Measurements from ENCODE around the gene GPHN. TPM values are rescaled to one million over a fixed set of nuclear protein-coding genes. Genes with fewer than 3 reads are reported as not detected.

GPHN gene
- total RNA-seq, 2 donors from 2014 or later = 24.1 to 25.7 TPM

- Histone ChIP-seq H3K4me3 (no peak overlapping the region), H3K36me3 (replicated peaks in 1 of 2; ENCODE audit: insufficient read depth in 1 of 2, low read depth in 2 of 2) (no peaks in the 10 kb centered on the region), H3K27ac (no peak overlapping the region), H3K27me3 (no peaks in the 10 kb centered on the region), H3K9me3 (no peaks in the 10 kb centered on the region), H3K4me1 (peaks cover 4% of the 10 kb centered on the region)
- DNase-seq (no peak), ATAC-seq (no peak)
- TF ChIP-seq, protein P1, sequence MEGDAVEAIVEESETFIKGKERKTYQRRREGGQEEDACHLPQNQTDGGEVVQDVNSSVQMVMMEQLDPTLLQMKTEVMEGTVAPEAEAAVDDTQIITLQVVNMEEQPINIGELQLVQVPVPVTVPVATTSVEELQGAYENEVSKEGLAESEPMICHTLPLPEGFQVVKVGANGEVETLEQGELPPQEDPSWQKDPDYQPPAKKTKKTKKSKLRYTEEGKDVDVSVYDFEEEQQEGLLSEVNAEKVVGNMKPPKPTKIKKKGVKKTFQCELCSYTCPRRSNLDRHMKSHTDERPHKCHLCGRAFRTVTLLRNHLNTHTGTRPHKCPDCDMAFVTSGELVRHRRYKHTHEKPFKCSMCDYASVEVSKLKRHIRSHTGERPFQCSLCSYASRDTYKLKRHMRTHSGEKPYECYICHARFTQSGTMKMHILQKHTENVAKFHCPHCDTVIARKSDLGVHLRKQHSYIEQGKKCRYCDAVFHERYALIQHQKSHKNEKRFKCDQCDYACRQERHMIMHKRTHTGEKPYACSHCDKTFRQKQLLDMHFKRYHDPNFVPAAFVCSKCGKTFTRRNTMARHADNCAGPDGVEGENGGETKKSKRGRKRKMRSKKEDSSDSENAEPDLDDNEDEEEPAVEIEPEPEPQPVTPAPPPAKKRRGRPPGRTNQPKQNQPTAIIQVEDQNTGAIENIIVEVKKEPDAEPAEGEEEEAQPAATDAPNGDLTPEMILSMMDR (IDR thresholded peaks at IDR 0.05) = no peak
- no peak for TF ChIP-seq POLR2A (IDR thresholded peaks at IDR 0.05)
- intact Hi-C loops (cut with DNase I) = no loop called here
- WGBS, 2 donors = 95 to 100% methylated on average over 1 of the region's 1 CpG
These were observed 408.5 kb downstream of the GPHN start for GRCh38 chr14:66916421-66916820.

GRCh38 chr14:66918527-66918926, 410.6 kb downstream of the GPHN start:
- no peak overlapping the region for H3K27ac ChIP-seq
- H3K36me3 ChIP-seq (replicated peaks in 1 of 2; ENCODE audit: insufficient read depth in 1 of 2, low read depth in 2 of 2) = no peaks in the 10 kb centered on the region
- no peaks in the 10 kb centered on the region for H3K9me3 ChIP-seq
- intact Hi-C loops (cut with DNase I) = no loop called here
- no peaks in the 10 kb centered on the region for H3K27me3 ChIP-seq
- TF ChIP-seq POLR2A (IDR thresholded peaks at IDR 0.05) = no peak
- H3K4me3 ChIP-seq = no peak overlapping the region
- no peak for ATAC-seq
- DNase-seq = no peak
- 90 to 92% methylated on average over 5 of the region's 5 CpGs for WGBS, 2 donors
- peaks cover 4% of the 10 kb centered on the region for H3K4me1 ChIP-seq

DNA sequence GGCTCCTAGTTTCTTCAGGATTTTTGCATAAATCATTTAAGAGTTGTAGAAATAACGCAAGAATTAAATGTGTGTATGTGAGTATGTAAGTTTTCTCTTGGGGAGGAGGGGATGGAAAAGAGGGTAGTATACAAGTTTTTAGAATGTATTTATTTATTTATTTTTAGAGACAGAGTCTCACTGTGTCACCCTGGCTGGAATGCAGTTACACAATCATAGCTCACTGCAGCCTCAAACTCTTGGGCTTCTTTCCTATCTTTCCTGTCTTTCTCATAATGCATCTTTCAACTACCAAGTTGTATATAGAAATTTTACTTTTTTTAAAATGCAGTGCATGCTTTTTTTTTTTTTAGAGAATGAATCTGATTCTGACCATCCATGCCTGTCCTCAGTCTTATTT, 412.2 kb downstream of the GPHN start:
- no peak overlapping the region for H3K4me3 ChIP-seq
- no peaks in the 10 kb centered on the region for H3K27me3 ChIP-seq
- 97 to 100% methylated on average over 1 of the region's 1 CpG for WGBS, 2 donors
- no peaks in the 10 kb centered on the region for H3K9me3 ChIP-seq
- intact Hi-C loops (cut with DNase I) = no loop called here
- TF ChIP-seq, protein P1 (IDR thresholded peaks at IDR 0.05) = no peak
- TF ChIP-seq POLR2A (IDR thresholded peaks at IDR 0.05) = no peak
- peaks cover 4% of the 10 kb centered on the region for H3K4me1 ChIP-seq
- H3K36me3 ChIP-seq (replicated peaks in 1 of 2; ENCODE audit: insufficient read depth in 1 of 2, low read depth in 2 of 2) = peaks cover 0 to 3% of the 10 kb centered on the region in 2 donors
- H3K27ac ChIP-seq = no peak overlapping the region
- DNase-seq (no peak), ATAC-seq (no peak)

GRCh38 chr14:66923251-66923650, 415.3 kb downstream of the GPHN start:
- intact Hi-C loops (cut with DNase I) = no loop called here
- no peak overlapping the region for H3K27ac ChIP-seq
- TF ChIP-seq, protein P1 (IDR thresholded peaks at IDR 0.05) = peak in 1 of 7 experiments; percentile 12
- no peak for TF ChIP-seq POLR2A (IDR thresholded peaks at IDR 0.05)
- 97 to 100% methylated on average over 1 of the region's 1 CpG for WGBS, 2 donors
- no peak for ATAC-seq
- no peak for DNase-seq
- H3K9me3 ChIP-seq = no peaks in the 10 kb centered on the region
- no peak overlapping the region for H3K4me3 ChIP-seq
- no peaks in the 10 kb centered on the region for H3K4me1 ChIP-seq
- H3K36me3 ChIP-seq (replicated peaks in 1 of 2; ENCODE audit: insufficient read depth in 1 of 2, low read depth in 2 of 2) = peaks cover 0 to 3% of the 10 kb centered on the region in 2 donors
- no peaks in the 10 kb centered on the region for H3K27me3 ChIP-seq

- H3K36me3 ChIP-seq (replicated peaks in 1 of 2; ENCODE audit: insufficient read depth in 1 of 2, low read depth in 2 of 2) = peaks cover 0 to 3% of the 10 kb centered on the region in 2 donors
- no peak overlapping the region for H3K4me3 ChIP-seq
- intact Hi-C loops (cut with DNase I) = no loop called here
- WGBS, 2 donors = 87 to 90% methylated on average over 4 of the region's 4 CpGs
- H3K27ac ChIP-seq = no peak overlapping the region
- H3K9me3 ChIP-seq = peaks cover 0 to 28% (median 0%) of the 10 kb centered on the region in 3 donors
- no peak for DNase-seq
- H3K27me3 ChIP-seq = no peaks in the 10 kb centered on the region
- TF ChIP-seq, protein P1 (IDR thresholded peaks at IDR 0.05) = no peak
- no peak for TF ChIP-seq POLR2A (IDR thresholded peaks at IDR 0.05)
- no peak for ATAC-seq
- H3K4me1 ChIP-seq = no peaks in the 10 kb centered on the region
These were observed 431.5 kb downstream of the GPHN start for GRCh38 chr14:66939409-66939808.
